NB4 (cell line): ENCODE results near the gene FAM20C.

ENCODE experiments used
- DNase-seq: peaks from one replicate; pipeline ENCODE4 v3.0.0; 2010; ENCODE audit warnings: low read depth
- H3K4me3 ChIP-seq: one replicate; pipeline ENCODE4 v1.5.1; 2011; ENCODE audit warnings: mild to moderate bottlenecking, low read depth, low read length, moderate library complexity
- MYC ChIP-seq: IDR thresholded peaks from 2 replicates; pipeline ENCODE4 v1.6.1; 2011; ENCODE audit warnings: low read depth, low read length
- POLR2A ChIP-seq: IDR thresholded peaks from 2 replicates; pipeline ENCODE4 v1.6.1; 2011; ENCODE audit warnings: mild to moderate bottlenecking; ENCODE audit not compliant: insufficient read length; ENCODE audit errors: extremely low read depth
- TF ChIP-seq, protein P1 (sequence below): IDR thresholded peaks from 2 replicates; pipeline ENCODE4 v1.6.1; 2011; ENCODE audit warnings: low read depth, low read length
- TF ChIP-seq, protein P2 (sequence below): IDR thresholded peaks from one replicate; pipeline ENCODE4 v1.5.1; 2012; ENCODE audit warnings: low read depth, low read length

FAM20C gene

DNA sequence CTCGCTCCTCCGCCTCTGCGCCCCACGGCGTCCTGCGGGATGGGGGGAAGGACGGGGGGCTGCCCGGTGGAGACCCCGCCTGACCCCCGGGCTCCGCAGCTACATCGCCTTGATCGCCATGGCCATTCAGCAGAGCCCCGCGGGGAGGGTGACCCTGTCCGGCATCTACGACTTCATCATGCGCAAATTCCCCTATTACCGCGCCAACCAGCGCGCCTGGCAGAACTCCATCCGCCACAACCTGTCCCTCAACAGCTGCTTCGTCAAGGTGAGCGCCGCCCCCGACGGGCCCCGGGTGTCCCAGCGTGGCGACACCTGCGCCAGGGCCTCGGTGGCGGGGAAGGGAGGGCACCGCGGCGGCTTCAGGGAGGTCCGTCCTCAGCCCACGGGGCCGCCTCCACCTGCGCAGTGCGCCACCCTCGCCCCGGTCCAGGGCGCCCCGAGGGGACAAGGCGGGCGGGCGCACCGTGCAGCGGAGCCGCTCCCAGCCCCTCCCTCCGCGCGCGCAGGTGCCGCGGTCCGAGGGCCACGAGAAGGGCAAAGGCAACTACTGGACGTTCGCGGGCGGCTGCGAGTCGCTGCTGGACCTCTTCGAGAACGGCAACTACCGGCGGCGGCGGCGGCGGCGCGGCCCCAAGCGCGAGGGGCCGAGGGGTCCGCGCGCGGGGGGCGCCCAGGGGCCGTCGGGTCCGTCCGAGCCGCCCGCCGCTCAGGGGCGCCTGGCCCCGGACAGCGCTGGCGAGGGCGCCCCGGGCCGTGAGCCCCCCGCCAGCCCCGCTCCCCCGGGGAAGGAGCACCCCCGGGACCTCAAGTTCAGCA lies 98.4 kb downstream of the FAM20C start:
- TF ChIP-seq, protein P1, sequence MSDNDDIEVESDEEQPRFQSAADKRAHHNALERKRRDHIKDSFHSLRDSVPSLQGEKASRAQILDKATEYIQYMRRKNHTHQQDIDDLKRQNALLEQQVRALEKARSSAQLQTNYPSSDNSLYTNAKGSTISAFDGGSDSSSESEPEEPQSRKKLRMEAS: no peak
- TF ChIP-seq, protein P2, sequence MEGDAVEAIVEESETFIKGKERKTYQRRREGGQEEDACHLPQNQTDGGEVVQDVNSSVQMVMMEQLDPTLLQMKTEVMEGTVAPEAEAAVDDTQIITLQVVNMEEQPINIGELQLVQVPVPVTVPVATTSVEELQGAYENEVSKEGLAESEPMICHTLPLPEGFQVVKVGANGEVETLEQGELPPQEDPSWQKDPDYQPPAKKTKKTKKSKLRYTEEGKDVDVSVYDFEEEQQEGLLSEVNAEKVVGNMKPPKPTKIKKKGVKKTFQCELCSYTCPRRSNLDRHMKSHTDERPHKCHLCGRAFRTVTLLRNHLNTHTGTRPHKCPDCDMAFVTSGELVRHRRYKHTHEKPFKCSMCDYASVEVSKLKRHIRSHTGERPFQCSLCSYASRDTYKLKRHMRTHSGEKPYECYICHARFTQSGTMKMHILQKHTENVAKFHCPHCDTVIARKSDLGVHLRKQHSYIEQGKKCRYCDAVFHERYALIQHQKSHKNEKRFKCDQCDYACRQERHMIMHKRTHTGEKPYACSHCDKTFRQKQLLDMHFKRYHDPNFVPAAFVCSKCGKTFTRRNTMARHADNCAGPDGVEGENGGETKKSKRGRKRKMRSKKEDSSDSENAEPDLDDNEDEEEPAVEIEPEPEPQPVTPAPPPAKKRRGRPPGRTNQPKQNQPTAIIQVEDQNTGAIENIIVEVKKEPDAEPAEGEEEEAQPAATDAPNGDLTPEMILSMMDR: no peak
- no peak for TF ChIP-seq POLR2A
- TF ChIP-seq MYC: no peak
- H3K4me3 ChIP-seq: no peak overlapping the region
- DNase-seq: no peak

DNA sequence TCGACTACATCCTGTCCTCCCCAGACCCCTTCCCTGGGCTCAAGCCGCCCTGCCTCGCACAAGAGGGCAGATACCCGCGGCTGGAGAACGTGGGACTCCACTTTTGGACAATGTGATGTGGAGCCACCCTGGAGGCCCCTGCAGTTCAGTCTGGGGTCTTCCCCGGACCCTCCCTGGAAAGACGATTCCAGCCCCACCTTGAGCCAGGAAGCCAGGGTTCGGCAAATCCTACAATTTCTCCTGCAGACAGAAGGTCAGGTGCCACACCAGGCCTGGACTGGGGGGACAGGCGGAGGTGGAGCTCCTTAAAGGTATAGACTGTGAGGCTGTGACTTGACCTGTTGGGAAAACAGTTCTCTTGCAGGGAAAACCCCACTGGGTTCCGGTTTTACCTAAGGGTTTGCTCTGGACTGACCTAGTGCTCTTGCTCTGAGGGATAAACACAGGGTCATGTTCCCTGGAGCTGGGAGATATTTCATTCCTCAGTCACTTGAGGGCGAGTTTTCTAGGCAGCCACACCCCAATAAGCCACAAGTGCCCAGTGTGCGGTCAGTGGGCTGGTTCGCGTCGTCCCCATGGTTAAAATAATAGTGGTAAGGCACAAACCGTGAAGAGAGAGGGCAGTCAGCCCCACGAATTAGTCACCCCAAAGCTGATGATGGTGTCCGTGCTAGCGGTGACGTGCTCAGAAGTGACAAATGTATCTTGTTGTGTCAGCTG lies 99.2 kb downstream of the FAM20C start:
- TF ChIP-seq, protein P2: no peak
- TF ChIP-seq MYC (no peak), POLR2A (no peak)
- TF ChIP-seq, protein P1: no peak
- DNase-seq: no peak
- H3K4me3 ChIP-seq: no peak overlapping the region

DNA sequence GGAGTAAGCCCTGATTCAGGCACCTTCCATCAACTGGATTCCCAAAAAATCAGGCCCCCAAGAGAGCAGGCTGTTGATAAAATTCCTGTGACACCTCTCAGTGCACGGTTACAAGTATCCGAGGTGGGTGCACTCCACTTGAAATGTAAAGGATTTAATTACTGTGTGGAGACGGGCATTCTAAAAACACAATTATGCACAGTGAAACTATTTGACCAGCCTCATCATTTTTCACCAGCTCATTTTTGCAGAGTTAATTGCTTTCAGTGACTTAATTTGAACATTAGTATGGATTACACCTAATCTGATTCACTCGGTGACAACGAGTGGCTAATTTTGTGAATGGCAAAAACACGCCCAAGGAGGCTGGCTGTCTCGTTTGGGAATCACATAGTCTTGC lies 99.9 kb downstream of the FAM20C start:
- no peak for DNase-seq
- no peak overlapping the region for H3K4me3 ChIP-seq
- TF ChIP-seq MYC (no peak), POLR2A (no peak)
- TF ChIP-seq, protein P1: no peak
- TF ChIP-seq, protein P2: no peak

DNA sequence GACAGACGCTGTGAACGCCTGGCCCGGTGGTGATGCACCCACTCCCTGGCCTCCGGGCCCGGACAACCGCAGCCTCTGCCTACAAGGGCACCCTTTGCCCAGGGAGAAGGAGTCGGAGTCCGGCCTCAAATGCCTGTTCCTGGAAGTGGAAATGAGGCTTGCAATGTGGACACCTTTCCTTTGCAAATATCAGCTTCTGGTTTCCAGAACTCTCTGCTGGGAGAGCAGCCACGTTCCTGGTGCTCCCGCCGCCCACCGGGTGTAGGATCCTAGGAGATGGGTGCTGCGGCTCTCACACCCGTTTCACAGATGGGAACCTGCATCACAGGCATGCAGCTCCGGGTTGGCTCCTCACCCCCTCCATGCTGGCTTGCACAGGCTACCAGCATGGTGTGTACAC lies 100.5 kb downstream of the FAM20C start:
- DNase-seq: no peak
- TF ChIP-seq, protein P1: no peak
- TF ChIP-seq, protein P2: no peak
- TF ChIP-seq MYC (no peak), POLR2A (no peak)
- no peak overlapping the region for H3K4me3 ChIP-seq

DNA sequence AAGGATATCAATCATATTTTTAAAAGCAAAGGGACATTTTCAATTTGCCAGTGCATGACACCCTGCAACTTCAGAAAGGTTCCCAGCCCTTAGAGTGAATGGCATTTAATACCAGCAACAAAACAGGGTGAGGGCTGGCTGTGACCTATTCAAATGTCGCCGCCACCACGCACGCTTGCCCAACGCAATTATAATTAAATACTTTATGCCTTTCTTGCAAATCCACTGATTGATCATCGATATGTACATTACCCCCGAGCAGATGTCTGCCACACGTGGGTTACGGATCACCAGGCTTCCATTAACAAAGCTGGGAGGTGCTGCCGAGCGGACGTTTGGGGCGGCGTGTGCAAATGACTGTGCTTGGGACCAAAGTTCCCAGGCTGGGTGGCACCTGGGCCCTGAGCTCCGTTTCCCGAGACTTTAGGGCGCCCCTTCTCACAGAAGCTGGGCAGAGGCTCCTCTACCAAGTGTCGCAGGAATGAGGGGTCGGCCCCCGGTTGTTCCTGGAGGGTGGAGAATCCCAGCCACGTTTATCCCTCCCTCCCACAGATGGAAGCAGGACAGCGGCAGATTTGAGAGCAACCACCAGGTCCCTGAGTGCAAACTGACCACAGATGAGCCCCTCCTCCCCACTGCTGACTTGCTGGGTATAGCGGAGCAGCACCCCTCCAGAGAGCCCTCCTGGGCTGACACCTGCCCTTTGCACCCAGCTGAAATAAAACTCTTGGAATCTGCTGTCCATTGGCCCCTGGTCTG lies 101.5 kb downstream of the FAM20C start:
- TF ChIP-seq, protein P2: no peak
- no peak for TF ChIP-seq POLR2A
- TF ChIP-seq MYC: no peak
- TF ChIP-seq, protein P1: no peak
- H3K4me3 ChIP-seq: no peak overlapping the region
- DNase-seq: no peak
